Activated CD4-positive, alpha-beta T cell treated with anti-CD3 and anti-CD28 coated beads, Interleukin-2, amount 50 U/mL, for 24 hours (primary cell): Measurements from ENCODE around the gene PTCSC3.
"Not testable (repeated sequence)": the region's sequence is repeated elsewhere in the genome, so short reads cannot be mapped to it uniquely, and the experiment has no call there.

Experiments
- DNase-seq, 2 donors: peaks; one replicate each; pipeline ENCODE4 v3.0.0-alpha.2; 2020; ENCODE audit warnings: low read depth in 1 of 2, low spot score in 1 of 2

Gene PTCSC3

GRCh38 chr14:36174767-36175424, 1.6 kb downstream of the PTCSC3 start:
- no peak for DNase-seq

GRCh38 chr14:36173161-36173560, 3.4 kb downstream of the PTCSC3 start:
- DNase-seq, result no peak

GRCh38 chr14:36171607-36172006, 4.9 kb downstream of the PTCSC3 start:
- no peak for DNase-seq

GRCh38 chr14:36167431-36167830, 9.1 kb downstream of the PTCSC3 start:
- DNase-seq, result no peak

GRCh38 chr14:36163451-36163850, 13.1 kb downstream of the PTCSC3 start:
- DNase-seq, result no peak

- no peak for DNase-seq
These were observed 14.3 kb downstream of the PTCSC3 start for GRCh38 chr14:36162267-36162666.

- DNase-seq, result no peak
These were observed 14.7 kb downstream of the PTCSC3 start for GRCh38 chr14:36161776-36162175.

GRCh38 chr14:36151335-36151734, 25.2 kb downstream of the PTCSC3 start:
- DNase-seq, result no peak

GRCh38 chr14:36134038-36134437, 42.5 kb downstream of the PTCSC3 start:
- DNase-seq, result no peak

- no peak for DNase-seq
These were observed 43.7 kb downstream of the PTCSC3 start for GRCh38 chr14:36132826-36133225.

GRCh38 chr14:36130186-36130585, 46.3 kb downstream of the PTCSC3 start:
- DNase-seq, result no peak

GRCh38 chr14:36129181-36129580, 47.3 kb downstream of the PTCSC3 start:
- DNase-seq, result no peak

GRCh38 chr14:36113341-36113740, 63.2 kb downstream of the PTCSC3 start:
- no peak for DNase-seq

GRCh38 chr14:36111822-36112583, 64.5 kb downstream of the PTCSC3 start:
- no peak for DNase-seq

GRCh38 chr14:36105401-36105800, 71.1 kb downstream of the PTCSC3 start:
- no peak for DNase-seq

GRCh38 chr14:36104258-36104657, 72.3 kb downstream of the PTCSC3 start:
- not testable (repeated sequence) for DNase-seq

GRCh38 chr14:36099619-36100018, 76.9 kb downstream of the PTCSC3 start:
- DNase-seq, result no peak

GRCh38 chr14:36097356-36097755, 79.2 kb downstream of the PTCSC3 start:
- DNase-seq, result no peak

- no peak for DNase-seq
These were observed 80.4 kb downstream of the PTCSC3 start for GRCh38 chr14:36096090-36096489.

- DNase-seq, result no peak
These were observed 81.6 kb downstream of the PTCSC3 start for GRCh38 chr14:36094963-36095362.

GRCh38 chr14:36091096-36091495, 85.4 kb downstream of the PTCSC3 start:
- no peak for DNase-seq

GRCh38 chr14:36087411-36087810, 89.1 kb downstream of the PTCSC3 start:
- no peak for DNase-seq
